Measurements from ENCODE around the gene GNG2.

GNG2 gene

DNA sequence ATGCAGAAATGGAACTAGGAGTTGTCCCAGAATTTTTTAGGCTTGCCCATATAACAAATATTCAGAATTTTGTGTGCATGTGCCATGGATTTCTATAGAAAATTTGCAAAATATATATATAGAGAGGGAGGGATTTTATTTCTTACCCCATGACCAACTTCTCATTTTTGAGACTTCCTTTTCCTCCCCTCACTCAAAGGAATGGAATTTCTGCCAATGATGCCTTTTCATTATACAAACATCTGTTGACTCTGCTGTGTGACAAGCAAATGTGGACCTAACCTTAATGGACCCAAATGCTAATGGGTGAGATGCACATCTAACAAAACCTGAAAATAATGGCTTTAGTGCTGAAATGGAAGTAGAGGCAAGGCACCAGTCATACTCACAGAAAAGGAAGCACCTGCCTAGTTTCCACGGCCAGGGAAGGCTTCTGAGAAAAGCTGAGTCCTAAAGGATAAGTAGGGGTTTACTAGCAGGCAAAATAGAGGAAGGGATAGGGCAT is 3.6 kb upstream of the GNG2 start:
- DNase-seq (ENCODE audit: low read depth), result no peak

DNA sequence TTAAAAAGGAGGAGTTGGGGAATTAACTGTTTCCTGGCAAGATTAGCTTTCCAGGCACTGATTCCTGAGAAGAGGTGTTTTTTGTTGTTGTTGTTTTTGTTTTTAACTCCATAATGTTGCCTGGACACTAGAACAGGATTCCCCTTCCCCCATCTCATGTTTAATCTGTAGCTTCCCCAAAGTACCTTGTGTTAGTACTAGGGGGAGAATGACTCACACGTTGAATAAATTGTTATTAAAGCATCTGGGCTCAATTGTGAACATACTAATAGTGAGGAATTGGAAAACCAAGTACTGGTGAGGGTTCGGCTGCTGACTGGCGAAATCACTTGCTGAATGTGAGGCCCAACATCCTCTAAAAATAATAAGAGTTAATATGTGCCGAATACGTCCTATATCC is 1.3 kb upstream of the GNG2 start:
- DNase-seq (ENCODE audit: low read depth), result no peak

- DNase-seq (ENCODE audit: low read depth), result no peak
These were observed 550 bp downstream of the GNG2 start for GRCh38 chr14:51860825-51861499.

GRCh38 chr14:51862176-51862796 is 1.9 kb downstream of the GNG2 start:
- DNase-seq (ENCODE audit: low read depth), result no peak

GRCh38 chr14:51862860-51863259 is 2.4 kb downstream of the GNG2 start:
- DNase-seq (ENCODE audit: low read depth), result no peak

GRCh38 chr14:51865953-51866747 is 5.7 kb downstream of the GNG2 start:
- no peak for DNase-seq (ENCODE audit: low read depth)

DNA sequence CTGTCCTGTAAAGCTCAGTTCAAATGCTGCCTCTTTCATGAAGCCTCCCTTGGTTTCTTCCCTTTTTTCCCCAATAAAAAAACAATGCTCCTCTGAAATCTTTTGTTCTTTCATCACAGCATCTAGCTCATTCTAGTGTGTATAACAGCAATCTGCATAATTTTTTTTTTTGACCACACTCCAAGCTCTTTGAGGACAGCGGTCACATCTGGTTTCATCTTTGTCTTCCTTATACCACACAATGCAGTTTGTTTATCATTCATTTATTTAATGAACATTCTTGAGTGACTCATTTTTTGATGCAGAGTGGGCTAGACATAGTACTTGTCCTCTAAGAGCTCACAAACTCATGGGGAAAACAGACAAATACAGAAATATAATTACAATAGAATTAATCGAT is 7.3 kb downstream of the GNG2 start:
- no peak for DNase-seq (ENCODE audit: low read depth)

DNA sequence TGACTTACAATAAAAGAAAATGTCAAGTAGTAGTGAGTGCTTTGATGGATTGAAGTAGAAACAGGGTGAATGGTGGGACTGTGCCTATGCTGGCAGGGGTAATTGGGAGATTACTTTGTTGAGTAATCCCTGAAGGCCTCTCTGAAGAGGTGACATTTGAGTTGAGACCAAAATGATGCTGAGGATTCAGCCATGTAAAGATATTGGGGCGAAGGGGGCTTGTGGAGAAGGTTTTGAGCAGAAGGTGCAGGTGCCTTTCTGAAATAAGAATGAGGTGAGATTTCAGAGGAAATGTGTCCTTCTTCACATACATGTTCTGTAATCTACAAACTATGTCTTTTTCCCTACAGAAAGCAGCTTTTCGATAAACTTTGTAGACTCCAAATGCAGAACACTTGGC is 8.0 kb downstream of the GNG2 start:
- no peak for DNase-seq (ENCODE audit: low read depth)

DNA sequence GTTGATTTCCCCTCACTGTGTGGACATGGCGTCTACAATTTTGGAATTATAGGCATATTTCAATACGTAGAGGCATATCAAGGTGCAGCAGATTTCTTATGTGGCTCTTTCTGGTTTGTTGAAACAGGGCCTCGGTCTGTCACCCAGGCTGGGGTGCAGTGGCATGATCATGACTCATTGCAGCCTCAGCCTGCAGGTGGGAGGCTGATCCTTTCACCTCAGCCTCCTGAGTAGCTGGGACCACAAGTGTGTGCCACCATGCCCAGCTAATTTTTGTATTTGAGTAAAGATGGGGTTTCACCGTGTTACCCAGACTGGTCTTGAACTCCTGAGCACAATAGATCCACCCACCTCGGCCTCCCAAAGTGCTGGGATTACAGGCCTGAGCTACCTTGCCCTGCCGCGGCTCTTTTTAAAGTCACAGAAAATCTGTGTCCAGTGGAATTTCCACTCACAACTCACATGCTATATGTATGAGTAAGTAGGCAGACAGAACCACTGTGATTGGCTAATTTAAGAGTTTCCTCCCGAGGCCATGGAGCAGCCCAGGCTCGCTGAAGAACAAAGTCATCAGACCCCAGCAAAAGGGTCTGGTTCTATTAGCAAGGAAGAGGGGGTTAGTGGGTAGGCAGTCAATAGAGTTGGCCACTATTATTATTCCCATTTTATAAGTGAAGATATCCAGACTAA is 9.1 kb downstream of the GNG2 start:
- peak; percentile 50 for DNase-seq (ENCODE audit: low read depth)

DNA sequence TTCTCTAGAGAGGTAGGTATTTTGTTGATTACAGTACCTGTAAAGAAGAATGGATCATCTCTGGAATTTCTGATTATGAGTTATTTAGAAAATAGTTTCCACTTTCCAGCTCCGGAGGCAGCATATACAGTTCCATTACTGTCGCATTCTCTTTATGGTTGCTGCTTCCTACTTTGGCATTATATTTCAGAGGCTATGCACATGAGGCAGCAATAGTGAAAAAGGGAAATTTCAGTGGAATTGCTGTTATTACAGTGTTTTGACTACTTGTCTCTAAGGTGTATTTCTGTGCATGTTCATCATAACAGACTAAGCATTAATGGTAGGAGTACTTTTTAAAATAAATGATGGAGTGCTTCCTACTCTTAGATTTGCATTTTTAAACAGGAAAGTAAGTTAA is 10.2 kb downstream of the GNG2 start:
- DNase-seq (ENCODE audit: low read depth), result no peak

DNA sequence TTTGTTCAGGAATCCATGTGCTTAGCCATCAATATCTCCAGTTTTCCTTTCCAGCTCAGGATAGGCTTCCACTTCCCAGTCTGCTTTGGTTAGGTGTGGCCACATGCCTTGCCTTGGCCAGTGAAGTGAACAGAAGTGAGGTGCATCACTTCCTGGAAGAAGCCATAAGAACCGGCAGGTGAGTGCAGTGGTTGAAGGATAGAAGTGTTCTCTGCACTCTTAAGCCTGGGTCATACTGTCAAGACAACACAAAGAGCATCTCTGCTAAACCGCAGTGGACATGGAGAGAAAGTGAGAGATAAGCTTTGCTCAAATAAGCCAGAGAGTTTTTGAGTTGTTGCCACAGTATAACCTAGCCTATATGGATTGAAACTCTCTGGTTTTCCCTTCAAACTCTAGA is 11.4 kb downstream of the GNG2 start:
- no peak for DNase-seq (ENCODE audit: low read depth)

DNA sequence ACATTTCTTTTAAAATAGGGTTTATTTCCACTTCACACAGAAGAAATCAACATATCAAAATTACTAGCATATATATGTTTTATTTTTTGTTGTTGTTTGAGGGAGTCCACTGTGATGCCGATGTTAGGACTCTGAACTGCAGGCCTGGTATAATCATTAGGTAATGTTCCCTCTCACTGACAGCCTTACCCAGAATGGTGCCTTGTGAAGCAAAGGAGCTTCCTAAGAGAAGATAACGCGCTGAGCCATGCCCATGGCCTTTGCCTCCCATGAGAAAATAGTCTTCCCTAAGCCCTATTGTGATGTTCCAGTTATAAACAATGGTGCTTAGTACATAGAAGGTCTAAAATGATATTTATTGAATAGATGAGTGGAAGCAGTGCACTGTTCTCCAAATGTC is 12.0 kb downstream of the GNG2 start:
- no peak for DNase-seq (ENCODE audit: low read depth)

- no peak for DNase-seq (ENCODE audit: low read depth)
These were observed 12.9 kb downstream of the GNG2 start for GRCh38 chr14:51873221-51873893.

- no peak for DNase-seq (ENCODE audit: low read depth)
These were observed 17.4 kb downstream of the GNG2 start for GRCh38 chr14:51877810-51878209.

- DNase-seq (ENCODE audit: low read depth), result no peak
These were observed 18.8 kb downstream of the GNG2 start for GRCh38 chr14:51879170-51879569.

- DNase-seq (ENCODE audit: low read depth), result no peak
These were observed 20.6 kb downstream of the GNG2 start for GRCh38 chr14:51880835-51881580.

DNA sequence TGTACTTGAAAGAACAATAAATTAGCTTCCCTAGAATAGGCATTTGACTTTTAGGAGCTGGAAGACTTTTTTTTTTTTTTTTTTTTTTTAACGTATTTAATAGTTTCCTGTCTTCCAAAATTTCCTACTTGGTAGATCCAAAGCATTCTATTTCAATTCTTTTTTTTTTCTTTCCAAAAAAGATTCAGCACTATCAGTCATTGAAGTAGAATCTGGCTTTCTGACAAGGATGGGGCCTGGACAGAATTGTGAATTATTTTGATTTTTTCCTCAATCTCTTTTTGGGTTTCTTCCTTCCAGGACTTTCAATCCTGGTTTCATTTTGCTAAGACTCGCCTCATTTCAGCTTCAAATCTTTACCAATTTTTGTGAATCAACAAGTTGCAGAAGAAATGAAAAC is 21.2 kb downstream of the GNG2 start:
- DNase-seq (ENCODE audit: low read depth), result no peak

DNA sequence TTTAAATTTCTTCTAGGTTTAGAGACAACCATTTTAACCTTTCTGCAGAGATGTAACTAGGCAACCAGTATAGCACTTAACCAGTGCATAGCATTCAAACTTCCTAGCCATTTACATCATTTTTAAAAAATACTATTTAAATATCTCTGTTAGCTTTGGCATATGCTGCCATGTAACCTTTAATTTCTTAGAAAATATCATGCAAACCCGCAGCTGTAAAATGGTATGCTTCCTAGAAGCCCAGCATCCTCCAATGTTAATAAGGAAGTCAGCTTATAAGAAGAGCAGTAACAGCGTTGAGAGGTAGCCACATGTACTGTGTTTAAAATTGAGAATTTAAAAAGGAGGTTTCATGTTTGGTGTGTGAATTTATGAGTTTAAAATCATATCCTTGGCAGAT is 22.8 kb downstream of the GNG2 start:
- DNase-seq (ENCODE audit: low read depth), result no peak

DNA sequence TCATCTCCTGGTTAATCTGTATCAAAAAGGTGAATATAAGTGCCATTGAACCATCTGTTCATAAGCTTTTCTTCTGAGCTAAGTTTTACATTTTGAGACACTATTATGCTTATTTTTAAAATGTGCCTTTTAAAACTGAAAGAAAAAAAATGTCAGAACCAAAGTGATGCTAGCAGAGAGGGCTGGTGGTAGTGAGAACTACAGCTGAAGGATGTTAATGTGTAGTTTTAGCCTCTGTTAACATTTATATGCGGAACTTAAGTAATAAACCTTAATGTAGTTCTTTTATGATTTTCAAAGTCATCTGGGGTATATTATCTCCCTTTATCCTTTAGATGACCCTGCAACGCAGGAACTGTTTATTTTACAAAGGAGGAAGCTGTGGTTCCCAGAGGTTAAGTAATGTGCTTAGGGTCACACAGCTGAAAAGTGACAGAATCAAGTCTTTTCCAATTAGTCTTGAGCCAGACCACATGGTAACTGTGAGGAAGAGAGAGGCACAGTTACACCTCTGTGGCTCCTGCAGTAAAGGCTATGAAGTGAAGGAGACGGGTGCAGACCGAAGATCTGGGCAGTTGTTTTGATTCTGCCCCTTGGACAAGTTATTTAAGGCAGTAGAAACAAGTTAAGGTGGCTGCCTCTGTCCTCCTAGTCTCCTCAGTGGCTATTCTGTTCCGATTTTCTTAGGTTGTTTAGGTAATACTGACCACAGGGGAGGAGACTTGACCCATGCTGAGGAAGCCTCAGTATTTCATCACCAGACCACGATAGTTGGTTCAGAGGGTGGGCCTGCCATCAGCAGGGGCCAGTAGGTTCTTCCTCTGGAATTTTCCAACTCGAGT is 23.9 kb downstream of the GNG2 start:
- no peak for DNase-seq (ENCODE audit: low read depth)

GRCh38 chr14:51889851-51890250 is 29.4 kb downstream of the GNG2 start:
- no peak for DNase-seq (ENCODE audit: low read depth)
